ENCODE measurements around the gene DCBLD1.
"Not testable (repeated sequence)": the region's sequence is repeated elsewhere in the genome, so short reads cannot be mapped to it uniquely, and the experiment has no call there.

DNA sequence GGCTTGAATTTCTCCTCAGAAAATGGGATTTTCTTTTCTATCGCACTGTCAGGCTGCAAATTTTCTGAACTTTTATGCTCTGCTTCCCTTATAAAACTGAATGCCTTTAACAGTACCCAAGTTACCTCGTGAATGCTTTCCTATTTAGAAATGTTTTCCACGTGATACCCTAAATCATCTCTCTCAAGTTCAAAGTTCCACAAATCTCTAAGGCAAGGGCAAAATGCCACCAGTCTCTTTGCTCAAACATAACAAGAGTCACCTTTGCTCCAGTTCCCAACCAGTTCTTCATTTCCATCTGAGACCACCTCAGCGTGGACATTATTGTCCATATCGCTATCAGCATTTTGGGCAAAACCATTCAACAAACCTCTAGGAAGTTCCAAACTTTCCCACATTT is 35.5 kb downstream of the DCBLD1 start:
- TF ChIP-seq SP1 (IDR thresholded peaks at IDR 0.05); SP1 (CRISPR knock-in tag; IDR thresholded peaks at IDR 0.05); ZC3H13 (CRISPR knock-in tag; IDR thresholded peaks at IDR 0.05); RBFOX2 (IDR thresholded peaks at IDR 0.05; ENCODE audit: low read depth, low read length); ZFX (CRISPR knock-in tag; IDR thresholded peaks at IDR 0.05; ENCODE audit: low read depth); HDAC2 (CRISPR knock-in tag; IDR thresholded peaks at IDR 0.05); EZH2 (conservative IDR thresholded peaks at IDR 0.05; ENCODE audit: low read depth, low read length); TCF7L2 (IDR thresholded peaks at IDR 0.05; ENCODE audit: low read depth, low read length); MBD4 (IDR thresholded peaks at IDR 0.05; ENCODE audit: borderline replicate concordance, low read length); EP300 (IDR thresholded peaks at IDR 0.05; ENCODE audit: low read depth in 2 of 2, low read length in 2 of 2); EP300 (CRISPR knock-in tag; IDR thresholded peaks at IDR 0.05; ENCODE audit: borderline replicate concordance): not testable (repeated sequence)
- TF ChIP-seq, protein P1, sequence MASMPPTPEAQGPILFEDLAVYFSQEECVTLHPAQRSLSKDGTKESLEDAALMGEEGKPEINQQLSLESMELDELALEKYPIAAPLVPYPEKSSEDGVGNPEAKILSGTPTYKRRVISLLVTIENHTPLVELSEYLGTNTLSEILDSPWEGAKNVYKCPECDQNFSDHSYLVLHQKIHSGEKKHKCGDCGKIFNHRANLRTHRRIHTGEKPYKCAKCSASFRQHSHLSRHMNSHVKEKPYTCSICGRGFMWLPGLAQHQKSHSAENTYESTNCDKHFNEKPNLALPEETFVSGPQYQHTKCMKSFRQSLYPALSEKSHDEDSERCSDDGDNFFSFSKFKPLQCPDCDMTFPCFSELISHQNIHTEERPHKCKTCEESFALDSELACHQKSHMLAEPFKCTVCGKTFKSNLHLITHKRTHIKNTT (CRISPR knock-in tag; IDR thresholded peaks at IDR 0.05): not testable (repeated sequence)
- TF ChIP-seq, protein P2, sequence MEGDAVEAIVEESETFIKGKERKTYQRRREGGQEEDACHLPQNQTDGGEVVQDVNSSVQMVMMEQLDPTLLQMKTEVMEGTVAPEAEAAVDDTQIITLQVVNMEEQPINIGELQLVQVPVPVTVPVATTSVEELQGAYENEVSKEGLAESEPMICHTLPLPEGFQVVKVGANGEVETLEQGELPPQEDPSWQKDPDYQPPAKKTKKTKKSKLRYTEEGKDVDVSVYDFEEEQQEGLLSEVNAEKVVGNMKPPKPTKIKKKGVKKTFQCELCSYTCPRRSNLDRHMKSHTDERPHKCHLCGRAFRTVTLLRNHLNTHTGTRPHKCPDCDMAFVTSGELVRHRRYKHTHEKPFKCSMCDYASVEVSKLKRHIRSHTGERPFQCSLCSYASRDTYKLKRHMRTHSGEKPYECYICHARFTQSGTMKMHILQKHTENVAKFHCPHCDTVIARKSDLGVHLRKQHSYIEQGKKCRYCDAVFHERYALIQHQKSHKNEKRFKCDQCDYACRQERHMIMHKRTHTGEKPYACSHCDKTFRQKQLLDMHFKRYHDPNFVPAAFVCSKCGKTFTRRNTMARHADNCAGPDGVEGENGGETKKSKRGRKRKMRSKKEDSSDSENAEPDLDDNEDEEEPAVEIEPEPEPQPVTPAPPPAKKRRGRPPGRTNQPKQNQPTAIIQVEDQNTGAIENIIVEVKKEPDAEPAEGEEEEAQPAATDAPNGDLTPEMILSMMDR (CRISPR knock-in tag; IDR thresholded peaks at IDR 0.05): not testable (repeated sequence)
